NCI-H1694 (cell line): ENCODE results near the gene CYP46A1.

ENCODE experiments used
- DNase-seq: peaks from one replicate; lab custom pipeline; 2025; lab: John Stamatoyannopoulos, UW

CYP46A1 gene

GRCh38 chr14:99688210-99688581 lies 4.1 kb downstream of the CYP46A1 start:
- no peak for DNase-seq

- DNase-seq = no peak
Observed at GRCh38 chr14:99688629-99689028, 4.5 kb downstream of the CYP46A1 start.

GRCh38 chr14:99689266-99690236 lies 5.5 kb downstream of the CYP46A1 start:
- no peak for DNase-seq

- no peak for DNase-seq
Observed at GRCh38 chr14:99690636-99691035, 6.5 kb downstream of the CYP46A1 start.

GRCh38 chr14:99691111-99691885 lies 7.2 kb downstream of the CYP46A1 start:
- no peak for DNase-seq

- DNase-seq = no peak
Observed at GRCh38 chr14:99693918-99694317, 9.8 kb downstream of the CYP46A1 start.

- no peak for DNase-seq
Observed at GRCh38 chr14:99696929-99697328, 12.8 kb downstream of the CYP46A1 start.

GRCh38 chr14:99698236-99698635 lies 14.1 kb downstream of the CYP46A1 start:
- no peak for DNase-seq

- DNase-seq = no peak
Observed at GRCh38 chr14:99698642-99699041, 14.5 kb downstream of the CYP46A1 start.

- no peak for DNase-seq
Observed at GRCh38 chr14:99699085-99699760, 15.1 kb downstream of the CYP46A1 start.

- DNase-seq = no peak
Observed at GRCh38 chr14:99699861-99700260, 15.8 kb downstream of the CYP46A1 start.

- DNase-seq = no peak
Observed at GRCh38 chr14:99700379-99700778, 16.3 kb downstream of the CYP46A1 start.

- no peak for DNase-seq
Observed at GRCh38 chr14:99701260-99701659, 17.2 kb downstream of the CYP46A1 start.

GRCh38 chr14:99702115-99702514 lies 18.0 kb downstream of the CYP46A1 start:
- no peak for DNase-seq

GRCh38 chr14:99703381-99703780 lies 19.3 kb downstream of the CYP46A1 start:
- DNase-seq = no peak

- no peak for DNase-seq
Observed at GRCh38 chr14:99704037-99704436, 19.9 kb downstream of the CYP46A1 start.

GRCh38 chr14:99706107-99706900 lies 22.2 kb downstream of the CYP46A1 start:
- DNase-seq = no peak

- no peak for DNase-seq
Observed at GRCh38 chr14:99707420-99707819, 23.3 kb downstream of the CYP46A1 start.

GRCh38 chr14:99707921-99708320 lies 23.8 kb downstream of the CYP46A1 start:
- no peak for DNase-seq

GRCh38 chr14:99708449-99708848 lies 24.4 kb downstream of the CYP46A1 start:
- DNase-seq = no peak

- no peak for DNase-seq
Observed at GRCh38 chr14:99713972-99714371, 29.9 kb downstream of the CYP46A1 start.
